ENCODE data around the gene CARMIL3.

- TF ChIP-seq CTCF (IDR thresholded peaks at IDR 0.05; ENCODE audit: low read length) = no peak
- no peak for TF ChIP-seq EZH2 (IDR thresholded peaks at IDR 0.05; ENCODE audit: borderline replicate concordance, low read length)
Measured at GRCh38 chr14:24067133-24068082, 15.6 kb downstream of the CARMIL3 start.
